Stimulated activated memory B cell treated with anti-CD40 and anti-IgM and Interleukin-4, amounts not matched to agents 10 μg/mL and 1 μg/mL and 100 μg/mL, for 72 hours (primary cell): ENCODE data around the gene MYOT.
"Not testable (repeated sequence)": the region's sequence is repeated elsewhere in the genome, so short reads cannot be mapped to it uniquely, and the experiment has no call there.

Experiments used
- ATAC-seq: fragments of 150-1000 bp; cut with Tn5 transposase; 2 replicates; pipeline ENCODE4 v1.10.0; 2021
- H3K27ac Mint-ChIP-seq: one replicate; pipeline ENCODE4 v1.8.0; 2022; ENCODE audit warnings: mild to moderate bottlenecking, mixed read lengths
- H3K27me3 Mint-ChIP-seq: one replicate; pipeline ENCODE4 v1.8.0; 2022; ENCODE audit warnings: mixed read lengths
- H3K36me3 Mint-ChIP-seq: one replicate; pipeline ENCODE4 v1.8.0; 2022; ENCODE audit warnings: mixed read lengths
- H3K4me1 Mint-ChIP-seq: one replicate; pipeline ENCODE4 v1.8.0; 2022; ENCODE audit warnings: mixed read lengths
- H3K4me3 Mint-ChIP-seq: one replicate; pipeline ENCODE4 v1.8.0; 2022; ENCODE audit warnings: mild to moderate bottlenecking, moderate library complexity, mixed read lengths
- H3K9me3 Mint-ChIP-seq: one replicate; pipeline ENCODE4 v1.8.0; 2022; ENCODE audit warnings: mixed read lengths

Gene MYOT

GRCh38 chr5:137837491-137838394 is 29.9 kb upstream of the MYOT start:
- Mint-ChIP-seq H3K27ac (no peak overlapping the region), H3K36me3 (peaks cover 15% of the 10 kb centered on the region), H3K9me3 (no peaks in the 10 kb centered on the region), H3K4me1 (peaks cover 11% of the 10 kb centered on the region), H3K4me3 (no peak overlapping the region), H3K27me3 (no peaks in the 10 kb centered on the region)
- no peak for ATAC-seq

- Mint-ChIP-seq H3K27ac (no peak overlapping the region), H3K4me1 (peaks cover 13% of the 10 kb centered on the region), H3K36me3 (peaks cover 15% of the 10 kb centered on the region), H3K27me3 (no peaks in the 10 kb centered on the region), H3K4me3 (no peak overlapping the region), H3K9me3 (no peaks in the 10 kb centered on the region)
- no peak for ATAC-seq
Measured at GRCh38 chr5:137838976-137839375, 28.7 kb upstream of the MYOT start.

- H3K27me3 Mint-ChIP-seq, result no peaks in the 10 kb centered on the region
- H3K9me3 Mint-ChIP-seq, result no peaks in the 10 kb centered on the region
- H3K36me3 Mint-ChIP-seq, result peaks cover 8% of the 10 kb centered on the region
- peak overlapping the region; percentile 70 for H3K27ac Mint-ChIP-seq
- ATAC-seq, result peak; percentile 68
- H3K4me1 Mint-ChIP-seq, result peaks cover 15% of the 10 kb centered on the region
- no peak overlapping the region for H3K4me3 Mint-ChIP-seq
Measured at GRCh38 chr5:137842296-137842695, 25.4 kb upstream of the MYOT start.

- H3K36me3 Mint-ChIP-seq, result peaks cover 12% of the 10 kb centered on the region
Measured at GRCh38 chr5:137843676-137844299, 23.9 kb upstream of the MYOT start.

GRCh38 chr5:137845472-137845871 is 22.2 kb upstream of the MYOT start:
- Mint-ChIP-seq H3K36me3 (peaks cover 12% of the 10 kb centered on the region), H3K4me1 (peaks cover 29% of the 10 kb centered on the region), H3K27ac (peak overlapping the region; percentile 3), H3K9me3 (no peaks in the 10 kb centered on the region), H3K27me3 (no peaks in the 10 kb centered on the region), H3K4me3 (no peak overlapping the region)
- no peak for ATAC-seq

More at GRCh38 chr5:137843676-137844299, 23.9 kb upstream of the MYOT start:
- Mint-ChIP-seq H3K4me3 (no peak overlapping the region), H3K4me1 (peaks cover 27% of the 10 kb centered on the region), H3K9me3 (no peaks in the 10 kb centered on the region), H3K27ac (no peak overlapping the region), H3K27me3 (no peaks in the 10 kb centered on the region)
- no peak for ATAC-seq

- Mint-ChIP-seq H3K4me1 (peaks cover 19% of the 10 kb centered on the region), H3K27ac (peak overlapping the region; percentile 60), H3K4me3 (peak overlapping the region; percentile 6), H3K36me3 (peaks cover 22% of the 10 kb centered on the region), H3K9me3 (no peaks in the 10 kb centered on the region), H3K27me3 (no peaks in the 10 kb centered on the region)
- ATAC-seq, result peak; percentile 82
Measured at GRCh38 chr5:137847687-137848086, 20.0 kb upstream of the MYOT start.

- H3K9me3 Mint-ChIP-seq, result not testable (repeated sequence)
Measured at GRCh38 chr5:137853165-137853564, 14.5 kb upstream of the MYOT start.

GRCh38 chr5:137856201-137856600 is 11.5 kb upstream of the MYOT start:
- Mint-ChIP-seq H3K36me3 (peaks cover 7% of the 10 kb centered on the region), H3K4me3 (no peak overlapping the region), H3K27me3 (no peaks in the 10 kb centered on the region), H3K27ac (peak overlapping the region; percentile 69), H3K4me1 (peaks cover 14% of the 10 kb centered on the region), H3K9me3 (no peaks in the 10 kb centered on the region)
- ATAC-seq, result no peak

More at GRCh38 chr5:137853165-137853564, 14.5 kb upstream of the MYOT start:
- Mint-ChIP-seq H3K4me1 (peaks cover 19% of the 10 kb centered on the region), H3K36me3 (peaks cover 12% of the 10 kb centered on the region)
- not testable (repeated sequence) for H3K27me3 Mint-ChIP-seq, H3K27ac Mint-ChIP-seq, ATAC-seq, H3K4me3 Mint-ChIP-seq

GRCh38 chr5:137856916-137857862 is 10.5 kb upstream of the MYOT start:
- Mint-ChIP-seq H3K27ac (peak overlapping the region; percentile 69), H3K4me3 (no peak overlapping the region)

GRCh38 chr5:137858223-137858916 is 9.3 kb upstream of the MYOT start:
- H3K27ac Mint-ChIP-seq, result peak overlapping the region; percentile 69
- H3K4me3 Mint-ChIP-seq, result peak overlapping the region; percentile 52

More at GRCh38 chr5:137856916-137857862, 10.5 kb upstream of the MYOT start:
- Mint-ChIP-seq H3K4me1 (peaks cover 18% of the 10 kb centered on the region), H3K36me3 (peaks cover 6% of the 10 kb centered on the region), H3K9me3 (no peaks in the 10 kb centered on the region), H3K27me3 (no peaks in the 10 kb centered on the region)
- ATAC-seq, result peak; percentile 61

GRCh38 chr5:137858954-137859353 is 8.7 kb upstream of the MYOT start:
- H3K9me3 Mint-ChIP-seq, result no peaks in the 10 kb centered on the region
- no peaks in the 10 kb centered on the region for H3K27me3 Mint-ChIP-seq
- no peak for ATAC-seq
- peaks cover 18% of the 10 kb centered on the region for H3K4me1 Mint-ChIP-seq
- no peak overlapping the region for H3K27ac Mint-ChIP-seq
- no peak overlapping the region for H3K4me3 Mint-ChIP-seq
- H3K36me3 Mint-ChIP-seq, result no peaks in the 10 kb centered on the region

More at GRCh38 chr5:137858223-137858916, 9.3 kb upstream of the MYOT start:
- Mint-ChIP-seq H3K9me3 (no peaks in the 10 kb centered on the region), H3K4me1 (peaks cover 18% of the 10 kb centered on the region), H3K36me3 (no peaks in the 10 kb centered on the region), H3K27me3 (no peaks in the 10 kb centered on the region)
- ATAC-seq, result peak; percentile 78

GRCh38 chr5:137862251-137862650 is 5.4 kb upstream of the MYOT start:
- Mint-ChIP-seq H3K9me3 (no peaks in the 10 kb centered on the region), H3K27me3 (no peaks in the 10 kb centered on the region), H3K27ac (peak overlapping the region; percentile 24), H3K36me3 (no peaks in the 10 kb centered on the region), H3K4me3 (no peak overlapping the region), H3K4me1 (peaks cover 16% of the 10 kb centered on the region)
- ATAC-seq, result no peak

- H3K27me3 Mint-ChIP-seq, H3K9me3 Mint-ChIP-seq, H3K36me3 Mint-ChIP-seq: not testable (repeated sequence)
Measured at GRCh38 chr5:137863653-137864052, 4.0 kb upstream of the MYOT start.

GRCh38 chr5:137866541-137867388 is 895 bp upstream of the MYOT start:
- Mint-ChIP-seq H3K36me3 (peaks cover 5% of the 10 kb centered on the region), H3K4me3 (no peak overlapping the region), H3K9me3 (no peaks in the 10 kb centered on the region), H3K27ac (no peak overlapping the region), H3K27me3 (no peaks in the 10 kb centered on the region), H3K4me1 (peaks cover 16% of the 10 kb centered on the region)
- no peak for ATAC-seq

More at GRCh38 chr5:137863653-137864052, 4.0 kb upstream of the MYOT start:
- not testable (repeated sequence) for H3K4me1 Mint-ChIP-seq, ATAC-seq, H3K4me3 Mint-ChIP-seq, H3K27ac Mint-ChIP-seq
